ENCODE measurements around the gene GBGT1.

- TF ChIP-seq CTCF (IDR thresholded peaks at IDR 0.05; ENCODE audit: insufficient read depth, low read length, poor library complexity, severe bottlenecking): no peak
- TF ChIP-seq EZH2phosphoT487 (conservative IDR thresholded peaks at IDR 0.05; ENCODE audit: low read length): no peak
These were observed 3.5 kb upstream of the GBGT1 start for GRCh38 chr9:133167096-133167730.

Measured in SU-DHL-6 (cell line).